Lung (tissue), 12 donors: Measurements from ENCODE around the gene CDC73. TPM values are rescaled to one million over a fixed set of nuclear protein-coding genes. Genes with fewer than 3 reads are reported as not detected.

ENCODE experiments used
- ATAC-seq: fragments of 200-7000 bp; cut with Tn5 transposase; one replicate; pipeline ENCODE4 v1.9.1; 2020; ENCODE audit warnings: moderate number of reproducible peaks; ENCODE audit not compliant: insufficient read depth, low FRiP score
- DNase-seq, 3 donors: peaks; one replicate each; pipeline ENCODE4 v3.0.0-alpha.2; 2013 to 2017
- H3K27ac ChIP-seq, 2 donors: one replicate each; pipeline ENCODE4 v1.5.1; 2013; ENCODE audit warnings: mild to moderate bottlenecking in 2 of 2, moderate library complexity in 2 of 2, control low read depth in 1 of 2, inconsistent platforms in 1 of 2, low read depth in 1 of 2, low read length in 1 of 2
- H3K27me3 ChIP-seq, 3 donors: one replicate each; pipeline ENCODE4 v1.5.1; 2013; ENCODE audit warnings: low read length in 2 of 3; ENCODE audit not compliant: control insufficient read depth in 3 of 3, insufficient read depth in 3 of 3
- H3K36me3 ChIP-seq, 4 donors: one replicate each; pipeline ENCODE4 v1.5.1; 2013; ENCODE audit warnings: low read length in 4 of 4, mild to moderate bottlenecking in 1 of 4, moderate library complexity in 1 of 4; ENCODE audit not compliant: control insufficient read depth in 4 of 4, insufficient read depth in 4 of 4
- H3K4me1 ChIP-seq, 5 donors: one replicate each; pipeline ENCODE4 v1.5.1; 2013; ENCODE audit warnings: low read length in 5 of 5, mild to moderate bottlenecking in 2 of 5, moderate library complexity in 1 of 5; ENCODE audit not compliant: control insufficient read depth in 5 of 5, insufficient read depth in 5 of 5
- H3K4me3 ChIP-seq: one replicate; pipeline ENCODE4 v1.5.1; 2013; ENCODE audit warnings: mild to moderate bottlenecking, control low read depth, moderate library complexity
- H3K9ac ChIP-seq, 2 donors: one replicate each; pipeline ENCODE4 v1.5.1; 2013; ENCODE audit warnings: low read length in 2 of 2, control low read depth in 1 of 2; ENCODE audit not compliant: insufficient read depth in 1 of 2
- H3K9me3 ChIP-seq, 4 donors: one replicate each; pipeline ENCODE4 v1.5.1; 2013; ENCODE audit warnings: low read length in 3 of 4, mild to moderate bottlenecking in 1 of 4, moderate library complexity in 1 of 4; ENCODE audit not compliant: control insufficient read depth in 4 of 4, insufficient read depth in 3 of 4
- CTCF ChIP-seq: IDR thresholded peaks from 2 replicates; pipeline ENCODE4 v1.5.1; 2012; ENCODE audit warnings: mild to moderate bottlenecking; ENCODE audit errors: control extremely low read depth, extremely low read depth
- WGBS, 2 donors: extraction: QIAGEN DNeasy Blood & Tissue Kit; methylation state at CpG; one replicate each; pipeline ENCODE4 v1.1.7; 2013; 5-methylcytosine and 5-hydroxymethylcytosine counted together
- polyA plus RNA-seq, 2 donors: library from polyadenylated mRNA; stranded (reverse); fragments of 200-250 nt; gene quantifications; one replicate each; pipeline ENCODE4 v1.2.1, GENCODE V29; 2013
- total RNA-seq, 2 donors: library from RNA; depleted of rRNA in 1 of 2; stranded (reverse); fragments of >200 nt in 1 of 2; gene quantifications; one replicate each; pipeline ENCODE4 v1.2.1, GENCODE V29; 2014 to 2021
- donor health status: control.
- donor health status: control.
- donor health status: Bipolar disorder and iron deficiency.
- donor health status: healthy.
- donor health status: DM: yes; HTN: yes; CAD: no.

The CDC73 gene
- total and polyA plus RNA-seq, 4 donors, result 7.8 to 64.2 (median 34.5) TPM

- no peak overlapping the region for H3K9ac ChIP-seq
- H3K36me3 ChIP-seq, result no peaks in the 10 kb centered on the region
- TF ChIP-seq CTCF, result no peak
- H3K27ac ChIP-seq, result no peak overlapping the region
- ATAC-seq (no peak), DNase-seq (no peak)
- 92% methylated on average over 2 of the region's 2 CpGs for WGBS, 2 donors
- no peaks in the 10 kb centered on the region for H3K27me3 ChIP-seq
- no peaks in the 10 kb centered on the region for H3K4me1 ChIP-seq
- peaks cover 0 to 3% (median 0%) of the 10 kb centered on the region in 4 donors for H3K9me3 ChIP-seq
- H3K4me3 ChIP-seq, result no peak overlapping the region
Observed at GRCh38 chr1:193270996-193271395, 149.2 kb downstream of the CDC73 start.

- ATAC-seq, result no peak
- no peak for TF ChIP-seq CTCF
- peaks cover 0 to 3% (median 0%) of the 10 kb centered on the region in 4 donors for H3K9me3 ChIP-seq
- DNase-seq, result no peak
- no peak overlapping the region for H3K9ac ChIP-seq
- H3K36me3 ChIP-seq, result no peaks in the 10 kb centered on the region
- no peaks in the 10 kb centered on the region for H3K27me3 ChIP-seq
- no peaks in the 10 kb centered on the region for H3K4me1 ChIP-seq
- no peak overlapping the region for H3K4me3 ChIP-seq
- WGBS, 2 donors, result 95 to 97% methylated on average over 5 of the region's 5 CpGs
- no peak overlapping the region for H3K27ac ChIP-seq
Observed at GRCh38 chr1:193275773-193276172, 153.9 kb downstream of the CDC73 start.

- ATAC-seq (no peak), DNase-seq (no peak)
- no peak overlapping the region for H3K4me3 ChIP-seq
- 85 to 86% methylated on average over 2 of the region's 2 CpGs for WGBS, 2 donors
- TF ChIP-seq CTCF, result no peak
- no peaks in the 10 kb centered on the region for H3K27me3 ChIP-seq
- H3K27ac ChIP-seq, result no peak overlapping the region
- H3K9ac ChIP-seq, result no peak overlapping the region
- no peaks in the 10 kb centered on the region for H3K4me1 ChIP-seq
- peaks cover 0 to 3% (median 0%) of the 10 kb centered on the region in 4 donors for H3K9me3 ChIP-seq
- no peaks in the 10 kb centered on the region for H3K36me3 ChIP-seq
Observed at GRCh38 chr1:193278968-193279367, 157.1 kb downstream of the CDC73 start.

- H3K9ac ChIP-seq, result no peak overlapping the region
- no peak for TF ChIP-seq CTCF
- no peak overlapping the region for H3K27ac ChIP-seq
- no peak overlapping the region for H3K4me3 ChIP-seq
- H3K4me1 ChIP-seq, result no peaks in the 10 kb centered on the region
- ATAC-seq, result no peak
- H3K27me3 ChIP-seq, result no peaks in the 10 kb centered on the region
- H3K9me3 ChIP-seq, result no peaks in the 10 kb centered on the region
- no peaks in the 10 kb centered on the region for H3K36me3 ChIP-seq
- 85 to 90% methylated on average over 1 of the region's 1 CpG for WGBS, 2 donors
- no peak for DNase-seq
Observed at GRCh38 chr1:193281894-193282293, 160.1 kb downstream of the CDC73 start.
